H1 (cell line): ENCODE measurements around the gene SLC1A1. TPM values are rescaled to one million over a fixed set of nuclear protein-coding genes. Genes with fewer than 3 reads are reported as not detected.

Experiments
- CTCF ChIA-PET: fragments of 300-600 bp; sonication (Branson Sonifier 250); formaldehyde crosslinking; loops from one replicate; lab custom pipeline; 2021; ENCODE audit not compliant: partially characterized antibody; lab: Charles Lee
- POLR2A ChIA-PET: fragments of 300-600 bp; sonication (Branson Sonifier 250); formaldehyde crosslinking; loops from one replicate; lab custom pipeline; 2021; ENCODE audit warnings: inconsistent platforms; ENCODE audit not compliant: partially characterized antibody; lab: Charles Lee
- DNase-seq, 2 experiments: peaks; one replicate each; pipeline versions ENCODE4 v3.0.0 to v3.0.0-alpha.2; 2010 to 2022; ENCODE audit warnings: low spot score in 2 of 2, low read depth in 1 of 2, mixed read lengths in 1 of 2
- FAIRE-seq: peaks from 2 replicates; lab custom pipeline; 2011; peaks lifted over from hg19 to GRCh38; lab: Jason Lieb, UNC
- H2AFZ ChIP-seq: 2 replicates; pipeline ENCODE4 v1.8.1; 2012; ENCODE audit warnings: low read length, inconsistent platforms
- H2AK5ac ChIP-seq: 2 replicates; pipeline ENCODE4 v1.6.1; 2013; ENCODE audit warnings: low read depth, low read length
- H2BK120ac ChIP-seq: replicated peaks from 2 replicates; pipeline ENCODE3; 2013; ENCODE audit warnings: low read depth, low read length, inconsistent platforms
- H2BK12ac ChIP-seq: 2 replicates; pipeline ENCODE4 v1.6.1; 2013; ENCODE audit warnings: low read depth, low read length
- H2BK15ac ChIP-seq: 2 replicates; pipeline ENCODE4 v1.6.1; 2013; ENCODE audit warnings: low read length
- H2BK20ac ChIP-seq: 2 replicates; pipeline ENCODE4 v1.6.1; 2013; ENCODE audit warnings: low read length
- H2BK5ac ChIP-seq: 2 replicates; pipeline ENCODE4 v1.6.1; 2013; ENCODE audit warnings: low read depth, low read length
- H3K14ac ChIP-seq: 2 replicates; pipeline ENCODE4 v1.6.1; 2013; ENCODE audit warnings: inconsistent platforms; ENCODE audit not compliant: insufficient read length
- H3K18ac ChIP-seq: 2 replicates; pipeline ENCODE4 v1.6.1; 2013; ENCODE audit warnings: low read length; ENCODE audit errors: extremely low read depth
- H3K23ac ChIP-seq: 2 replicates; pipeline ENCODE4 v1.6.1; 2013; ENCODE audit warnings: inconsistent platforms; ENCODE audit not compliant: insufficient read length
- H3K23me2 ChIP-seq: 2 replicates; pipeline ENCODE4 v1.6.1; 2013; ENCODE audit warnings: low read depth, low read length
- H3K27ac ChIP-seq: 2 replicates; pipeline ENCODE4 v1.6.1; 2011; ENCODE audit warnings: low read depth, low read length, inconsistent platforms
- H3K27me3 ChIP-seq, 4 experiments: replicated peaks in 1 of 4; 1 replicate in 1 of 4; 2 replicates in 3 of 4; pipeline versions ENCODE4 v1.6.1 to v1.8.1; 2011 to 2013; ENCODE audit warnings: low read length in 3 of 4, mild to moderate bottlenecking in 3 of 4, inconsistent platforms in 2 of 4, mixed read lengths in 2 of 4, moderate library complexity in 1 of 4; ENCODE audit not compliant: control insufficient read depth in 3 of 4, insufficient read depth in 3 of 4; ENCODE audit errors: extremely low read depth in 1 of 4
- H3K36me3 ChIP-seq, 4 experiments: 2 replicates each; pipeline versions ENCODE4 v1.6.1 to v1.8.1; 2011 to 2013; ENCODE audit warnings: mild to moderate bottlenecking in 4 of 4, low read length in 3 of 4, moderate library complexity in 2 of 4, control low read depth in 1 of 4, inconsistent platforms in 1 of 4; ENCODE audit not compliant: insufficient read depth in 4 of 4, control insufficient read depth in 2 of 4
- H3K4ac ChIP-seq: replicated peaks from 2 replicates; pipeline ENCODE3; 2013; ENCODE audit warnings: low read length, low read depth, mixed read lengths, inconsistent platforms; ENCODE audit not compliant: insufficient read length
- H3K4me1 ChIP-seq, 4 experiments: replicated peaks in 1 of 4; 1 replicate in 1 of 4; 2 replicates in 3 of 4; pipeline versions ENCODE4 v1.6.1 to v1.8.1; 2011 to 2013; ENCODE audit warnings: low read length in 3 of 4, inconsistent platforms in 2 of 4, mixed read lengths in 1 of 4; ENCODE audit not compliant: insufficient read depth in 4 of 4, control insufficient read depth in 3 of 4
- H3K4me2 ChIP-seq, 2 experiments: 2 replicates each; pipeline versions ENCODE4 v1.6.1 to v1.8.1; 2011 to 2013; ENCODE audit warnings: low read depth in 2 of 2, low read length in 2 of 2, control low read depth in 1 of 2, inconsistent platforms in 1 of 2, mild to moderate bottlenecking in 1 of 2; ENCODE audit not compliant: insufficient read depth in 1 of 2
- H3K4me3 ChIP-seq, 4 experiments: fragments of 200-600, 300-600 bp in 1 of 4; sonication (generic), shearing (Covaris generic), sonication (Bioruptor Twin) in 1 of 4; 2 replicates each; pipeline versions ENCODE4 v1.5.1 to v1.8.1; 2011 to 2016; ENCODE audit warnings: low read length in 4 of 4, low read depth in 3 of 4, control low read depth in 2 of 4, inconsistent platforms in 2 of 4, mild to moderate bottlenecking in 2 of 4, mixed read lengths in 1 of 4, moderate library complexity in 1 of 4; ENCODE audit not compliant: insufficient read depth in 2 of 4; ENCODE audit errors: extremely low read depth in 1 of 4
- H3K56ac ChIP-seq: replicated peaks from 2 replicates; pipeline ENCODE3; 2013; ENCODE audit warnings: low read depth, mild to moderate bottlenecking, mixed read lengths, low read length, inconsistent platforms; ENCODE audit not compliant: insufficient read length
- H3K79me1 ChIP-seq: 2 replicates; pipeline ENCODE4 v1.6.1; 2013; ENCODE audit warnings: low read depth, low read length, control low read depth
- H3K79me2 ChIP-seq, 2 experiments: 2 replicates each; pipeline versions ENCODE4 v1.6.1 to v1.8.1; 2012 to 2013; ENCODE audit warnings: low read length in 2 of 2, mild to moderate bottlenecking in 2 of 2, inconsistent platforms in 1 of 2; ENCODE audit not compliant: insufficient read depth in 2 of 2, control insufficient read depth in 1 of 2
- H3K9ac ChIP-seq, 4 experiments: replicated peaks in 1 of 4; 1 replicate in 1 of 4; 2 replicates in 3 of 4; pipeline versions ENCODE4 v1.6.1 to v1.8.1; 2011 to 2013; ENCODE audit warnings: low read depth in 3 of 4, low read length in 3 of 4, control low read depth in 2 of 4, mild to moderate bottlenecking in 2 of 4, moderate library complexity in 2 of 4, inconsistent platforms in 1 of 4; ENCODE audit errors: extremely low read depth in 1 of 4
- H3K9me3 ChIP-seq, 2 experiments: 2 replicates each; pipeline versions ENCODE4 v1.6.1 to v1.8.1; 2012 to 2013; ENCODE audit warnings: mild to moderate bottlenecking in 2 of 2, moderate library complexity in 2 of 2, control low read depth in 1 of 2, inconsistent platforms in 1 of 2, low read depth in 1 of 2, low read length in 1 of 2, mixed read lengths in 1 of 2; ENCODE audit not compliant: insufficient read depth in 2 of 2
- H4K20me1 ChIP-seq, 2 experiments: replicated peaks in 1 of 2; 2 replicates each; pipeline versions ENCODE3 to v1.8.1; 2011 to 2013; ENCODE audit warnings: inconsistent platforms in 2 of 2, low read length in 2 of 2, mild to moderate bottlenecking in 1 of 2; ENCODE audit not compliant: insufficient read depth in 2 of 2, control insufficient read depth in 1 of 2
- H4K5ac ChIP-seq: 2 replicates; pipeline ENCODE4 v1.6.1; 2013; ENCODE audit warnings: low read length, low read depth, mixed read lengths, inconsistent platforms; ENCODE audit not compliant: insufficient read length
- H4K8ac ChIP-seq: 2 replicates; pipeline ENCODE4 v1.8.0; 2013; ENCODE audit warnings: mild to moderate bottlenecking, moderate library complexity, low read length, inconsistent platforms; ENCODE audit not compliant: insufficient read depth; ENCODE audit errors: extremely low read depth
- H4K91ac ChIP-seq: replicated peaks from 2 replicates; pipeline ENCODE3; 2013; ENCODE audit warnings: low read length, mixed read lengths, inconsistent platforms; ENCODE audit not compliant: insufficient read length
- EP300 ChIP-seq, 2 experiments: IDR thresholded peaks; 1 replicate in 1 of 2; 2 replicates in 1 of 2; pipeline ENCODE4 v1.6.1; 2011 to 2012; ENCODE audit warnings: low read depth in 2 of 2, low read length in 2 of 2, mild to moderate bottlenecking in 2 of 2, borderline replicate concordance in 1 of 2, inconsistent platforms in 1 of 2, moderate library complexity in 1 of 2
- EZH2 ChIP-seq: fragments of 200-600 bp; sonication (generic); IDR thresholded peaks from 2 replicates; pipeline ENCODE4 v1.7.1; 2012; ENCODE audit warnings: low read depth, mild to moderate bottlenecking, moderate library complexity, low read length, inconsistent platforms; ENCODE audit not compliant: severe bottlenecking
- RAD21 ChIP-seq, 2 experiments: IDR thresholded peaks in 1 of 2; conservative IDR thresholded peaks in 1 of 2; 2 replicates each; pipeline ENCODE4 v1.6.1; 2011; ENCODE audit warnings: low read depth in 2 of 2, low read length in 2 of 2, improper control_type of control experiment in 1 of 2, inconsistent platforms in 1 of 2, mild to moderate bottlenecking in 1 of 2, moderate library complexity in 1 of 2
- YY1 ChIP-seq: IDR thresholded peaks from 2 replicates; pipeline ENCODE4 v1.6.1; 2011; ENCODE audit warnings: low read depth, mild to moderate bottlenecking, low read length
- WGBS, 2 experiments: shearing (Covaris generic) in 1 of 2; methylation state at CpG; one replicate each; pipeline versions ENCODE4 v1.1.6 to v1.1.7; 2013 to 2015; ENCODE audit warnings: low lambda C conversion rate in 2 of 2, mixed read lengths in 2 of 2, inconsistent platforms in 1 of 2, low coverage in 1 of 2, missing lambda C conversion rate in 1 of 2; ENCODE audit not compliant: insufficient replicate concordance in 2 of 2, insufficient coverage in 1 of 2, insufficient read length in 1 of 2; ENCODE audit errors: extremely low coverage in 1 of 2, missing lambda C conversion rate in 1 of 2; 5-methylcytosine and 5-hydroxymethylcytosine counted together
- polyA plus RNA-seq, 7 experiments: library from polyadenylated mRNA; depleted of rRNA in 3 of 7; stranded (reverse) in 5 of 7; unstranded in 2 of 7; fragments of >200 nt in 5 of 7; fragments of 200-250 nt in 2 of 7; gene quantifications; 1 replicate in 5 of 7; 2 replicates in 1 of 7; 4 replicates in 1 of 7; pipeline versions ENCODE4 v1.2.1 to v1.2.3, GENCODE V29; 2011 to 2013; ENCODE audit warnings: missing spikeins in 2 of 7, mixed read lengths in 2 of 7
- total RNA-seq: library from RNA; stranded (reverse); fragmentation: NEBNext Ultra II Directional; extraction: Animal tissue kit (Norgen Biotek cat#: 25700); gene quantifications from 2 replicates; pipeline ENCODE4 v1.2.1, GENCODE V29; 2021
- TF ChIP-seq, protein P1 (sequence below), 3 experiments: IDR thresholded peaks; 1 replicate in 2 of 3; 2 replicates in 1 of 3; pipeline versions ENCODE4 v1.5.1 to v1.6.1; 2011; ENCODE audit warnings: low read length in 3 of 3, mild to moderate bottlenecking in 3 of 3, inconsistent platforms in 2 of 3, low read depth in 1 of 3, moderate library complexity in 1 of 3; ENCODE audit not compliant: insufficient read depth in 1 of 3; ENCODE audit errors: control extremely low read depth in 1 of 3

Gene SLC1A1
- total and polyA plus RNA-seq, 2 of the 8 experiments (the other 6 are each of a cell fraction or from before 2014, with no cell fraction given) = 4.7 to 11.7 TPM

- H3K23me2 ChIP-seq = no peaks in the 10 kb centered on the region
- no peaks in the 10 kb centered on the region for H3K36me3 ChIP-seq
- CTCF ChIA-PET = interaction anchor here (0.5 to 5.0 kb wide), 61 partner anchors 9 to 1079 kb away, joined by 3 to 55 read pairs (median 4); partner anchors contain the start of gene PLPP6
- H3K18ac ChIP-seq = no peak overlapping the region
- H4K91ac ChIP-seq = no peak overlapping the region
- TF ChIP-seq EZH2 (no peak), YY1 (0 out of 2 replicates have a peak, but pooled peaks have one; percentile 30), EP300 (IDR thresholded peaks at IDR 0.05; ENCODE audit: borderline replicate concordance in 1 of 2, low read depth in 2 of 2, low read length in 2 of 2) (peak in 1 of 2 experiments; percentile 62; a peak in 1 of 3 replicates), RAD21 (IDR thresholded peaks at IDR 0.05 in 1 of 2, conservative IDR thresholded peaks at IDR 0.05 in 1 of 2; ENCODE audit: low read depth in 2 of 2, low read length in 2 of 2) (peak; percentile 78 to 84)
- TF ChIP-seq, protein P1, sequence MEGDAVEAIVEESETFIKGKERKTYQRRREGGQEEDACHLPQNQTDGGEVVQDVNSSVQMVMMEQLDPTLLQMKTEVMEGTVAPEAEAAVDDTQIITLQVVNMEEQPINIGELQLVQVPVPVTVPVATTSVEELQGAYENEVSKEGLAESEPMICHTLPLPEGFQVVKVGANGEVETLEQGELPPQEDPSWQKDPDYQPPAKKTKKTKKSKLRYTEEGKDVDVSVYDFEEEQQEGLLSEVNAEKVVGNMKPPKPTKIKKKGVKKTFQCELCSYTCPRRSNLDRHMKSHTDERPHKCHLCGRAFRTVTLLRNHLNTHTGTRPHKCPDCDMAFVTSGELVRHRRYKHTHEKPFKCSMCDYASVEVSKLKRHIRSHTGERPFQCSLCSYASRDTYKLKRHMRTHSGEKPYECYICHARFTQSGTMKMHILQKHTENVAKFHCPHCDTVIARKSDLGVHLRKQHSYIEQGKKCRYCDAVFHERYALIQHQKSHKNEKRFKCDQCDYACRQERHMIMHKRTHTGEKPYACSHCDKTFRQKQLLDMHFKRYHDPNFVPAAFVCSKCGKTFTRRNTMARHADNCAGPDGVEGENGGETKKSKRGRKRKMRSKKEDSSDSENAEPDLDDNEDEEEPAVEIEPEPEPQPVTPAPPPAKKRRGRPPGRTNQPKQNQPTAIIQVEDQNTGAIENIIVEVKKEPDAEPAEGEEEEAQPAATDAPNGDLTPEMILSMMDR (IDR thresholded peaks at IDR 0.05; ENCODE audit: control extremely low read depth in 1 of 3, insufficient read depth in 1 of 3, low read depth in 1 of 3, low read length in 3 of 3) = peak; percentile 85 to 94 (median 87)
- TF ChIP-seq, all 59 proteins: peak for 4
- H2AK5ac ChIP-seq = no peak overlapping the region
- H4K20me1 ChIP-seq = no peaks in the 10 kb centered on the region
- H2AFZ ChIP-seq = no peak overlapping the region
- POLR2A ChIA-PET = interaction anchor here (0.7 to 1.6 kb wide), 4 partner anchors 9 to 58 kb away, joined by 3 to 4 read pairs (median 3); no protein-coding TSS in a partner anchor
- no peaks in the 10 kb centered on the region for H3K79me2 ChIP-seq
- no peak overlapping the region for H4K5ac ChIP-seq
- no peak overlapping the region for H3K4ac ChIP-seq
- H2BK120ac ChIP-seq = no peak overlapping the region
- H3K23ac ChIP-seq = no peak overlapping the region
- FAIRE-seq (no peak), DNase-seq (peak in 1 of 2 experiments; percentile 82)
- no peak overlapping the region for H3K56ac ChIP-seq
- H3K9ac ChIP-seq = no peak overlapping the region
- no peak overlapping the region for H2BK20ac ChIP-seq
- no peak overlapping the region for H2BK15ac ChIP-seq
- no peaks in the 10 kb centered on the region for H3K4me1 ChIP-seq
- no peak overlapping the region for H3K14ac ChIP-seq
- H2BK12ac ChIP-seq = no peak overlapping the region
- H3K79me1 ChIP-seq = no peaks in the 10 kb centered on the region
- H3K9me3 ChIP-seq = no peaks in the 10 kb centered on the region
- WGBS, 2 experiments = 63% methylated on average over 11 of the region's 11 CpGs; no CpG with 5 or more reads in 1 of the 2 experiments
- no peak overlapping the region for H2BK5ac ChIP-seq
- no peaks in the 10 kb centered on the region for H3K27me3 ChIP-seq
- no peak overlapping the region for H3K4me2 ChIP-seq
- no peak overlapping the region for H4K8ac ChIP-seq
- H3K27ac ChIP-seq = no peak overlapping the region
- no peak overlapping the region for H3K4me3 ChIP-seq
Measured at GRCh38 chr9:4548811-4549725, 58.8 kb downstream of the SLC1A1 start.
